Lung (tissue), 12 donors: ENCODE data around the gene FRAT2. TPM values are rescaled to one million over a fixed set of nuclear protein-coding genes. Genes with fewer than 3 reads are reported as not detected.

Experiments used
- ATAC-seq: fragments of 200-7000 bp; cut with Tn5 transposase; one replicate; pipeline ENCODE4 v1.9.1; 2020; ENCODE audit warnings: moderate number of reproducible peaks; ENCODE audit not compliant: insufficient read depth, low FRiP score
- DNase-seq, 3 donors: peaks; one replicate each; pipeline ENCODE4 v3.0.0-alpha.2; 2013 to 2017
- H3K27ac ChIP-seq, 2 donors: one replicate each; pipeline ENCODE4 v1.5.1; 2013; ENCODE audit warnings: mild to moderate bottlenecking in 2 of 2, moderate library complexity in 2 of 2, control low read depth in 1 of 2, inconsistent platforms in 1 of 2, low read depth in 1 of 2, low read length in 1 of 2
- H3K27me3 ChIP-seq, 3 donors: one replicate each; pipeline ENCODE4 v1.5.1; 2013; ENCODE audit warnings: low read length in 2 of 3; ENCODE audit not compliant: control insufficient read depth in 3 of 3, insufficient read depth in 3 of 3
- H3K36me3 ChIP-seq, 4 donors: one replicate each; pipeline ENCODE4 v1.5.1; 2013; ENCODE audit warnings: low read length in 4 of 4, mild to moderate bottlenecking in 1 of 4, moderate library complexity in 1 of 4; ENCODE audit not compliant: control insufficient read depth in 4 of 4, insufficient read depth in 4 of 4
- H3K4me1 ChIP-seq, 5 donors: one replicate each; pipeline ENCODE4 v1.5.1; 2013; ENCODE audit warnings: low read length in 5 of 5, mild to moderate bottlenecking in 2 of 5, moderate library complexity in 1 of 5; ENCODE audit not compliant: control insufficient read depth in 5 of 5, insufficient read depth in 5 of 5
- H3K4me3 ChIP-seq: one replicate; pipeline ENCODE4 v1.5.1; 2013; ENCODE audit warnings: mild to moderate bottlenecking, control low read depth, moderate library complexity
- H3K9ac ChIP-seq, 2 donors: one replicate each; pipeline ENCODE4 v1.5.1; 2013; ENCODE audit warnings: low read length in 2 of 2, control low read depth in 1 of 2; ENCODE audit not compliant: insufficient read depth in 1 of 2
- H3K9me3 ChIP-seq, 4 donors: one replicate each; pipeline ENCODE4 v1.5.1; 2013; ENCODE audit warnings: low read length in 3 of 4, mild to moderate bottlenecking in 1 of 4, moderate library complexity in 1 of 4; ENCODE audit not compliant: control insufficient read depth in 4 of 4, insufficient read depth in 3 of 4
- WGBS, 2 donors: extraction: QIAGEN DNeasy Blood & Tissue Kit; methylation state at CpG; one replicate each; pipeline ENCODE4 v1.1.7; 2013; 5-methylcytosine and 5-hydroxymethylcytosine counted together
- polyA plus RNA-seq, 2 donors: library from polyadenylated mRNA; stranded (reverse); fragments of 200-250 nt; gene quantifications; one replicate each; pipeline ENCODE4 v1.2.1, GENCODE V29; 2013
- total RNA-seq, 2 donors: library from RNA; depleted of rRNA in 1 of 2; stranded (reverse); fragments of >200 nt in 1 of 2; gene quantifications; one replicate each; pipeline ENCODE4 v1.2.1, GENCODE V29; 2014 to 2021
- TF ChIP-seq, protein P1 (sequence below): IDR thresholded peaks from 2 replicates; pipeline ENCODE4 v1.5.1; 2012; ENCODE audit warnings: mild to moderate bottlenecking; ENCODE audit errors: control extremely low read depth, extremely low read depth
- donor health status: control.
- donor health status: control.
- donor health status: Bipolar disorder and iron deficiency.
- donor health status: healthy.
- donor health status: DM: yes; HTN: yes; CAD: no.

FRAT2 gene
- total and polyA plus RNA-seq, 4 donors = 7.0 to 25.9 (median 17.3) TPM

DNA sequence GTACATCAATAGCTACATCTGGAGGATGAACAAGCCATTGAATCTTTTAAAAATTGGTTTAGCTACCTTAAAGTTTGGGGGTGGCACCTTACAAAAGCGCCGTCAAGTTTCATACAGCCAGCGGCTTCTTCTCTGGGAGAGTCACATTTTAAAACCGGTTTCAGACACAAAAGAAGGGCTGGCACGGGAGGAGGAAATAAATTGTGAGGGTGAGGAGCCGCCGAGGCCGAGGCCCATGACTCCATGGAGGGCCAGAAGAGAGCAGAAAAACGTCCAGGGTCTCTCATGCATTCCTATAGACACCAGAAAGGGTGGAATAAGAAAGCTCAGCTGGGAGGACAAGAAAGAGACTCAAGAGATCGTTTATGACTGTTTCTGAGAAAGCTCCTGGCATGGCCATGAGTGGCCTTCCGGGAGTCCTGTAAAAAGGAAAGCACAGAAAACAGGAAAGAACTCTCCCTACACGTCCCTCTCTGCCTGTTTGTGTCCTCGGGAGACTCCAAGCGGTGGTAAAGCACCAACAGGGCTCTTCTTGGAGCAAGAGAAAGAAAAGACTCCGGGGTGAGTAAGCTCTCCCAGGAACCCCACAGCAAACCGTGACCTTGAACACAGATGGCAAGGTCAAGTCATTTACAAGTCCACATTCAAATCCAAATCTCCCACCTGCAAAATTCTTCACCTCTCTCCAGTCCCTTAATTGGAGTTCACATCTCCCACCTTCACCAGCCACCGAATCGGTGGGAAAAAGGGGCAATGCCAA lies 1.8 kb downstream of the FRAT2 start:
- H3K9me3 ChIP-seq = no peaks in the 10 kb centered on the region
- peaks cover 0 to 35% (median 12%) of the 10 kb centered on the region in 5 donors for H3K4me1 ChIP-seq
- peak; percentile 6 for ATAC-seq
- peaks cover 0 to 12% (median 5%) of the 10 kb centered on the region in 3 donors for H3K27me3 ChIP-seq
- peak overlapping the region; percentile 93 for H3K27ac ChIP-seq
- peak overlapping the region; percentile 89 for H3K4me3 ChIP-seq
- TF ChIP-seq, protein P1, sequence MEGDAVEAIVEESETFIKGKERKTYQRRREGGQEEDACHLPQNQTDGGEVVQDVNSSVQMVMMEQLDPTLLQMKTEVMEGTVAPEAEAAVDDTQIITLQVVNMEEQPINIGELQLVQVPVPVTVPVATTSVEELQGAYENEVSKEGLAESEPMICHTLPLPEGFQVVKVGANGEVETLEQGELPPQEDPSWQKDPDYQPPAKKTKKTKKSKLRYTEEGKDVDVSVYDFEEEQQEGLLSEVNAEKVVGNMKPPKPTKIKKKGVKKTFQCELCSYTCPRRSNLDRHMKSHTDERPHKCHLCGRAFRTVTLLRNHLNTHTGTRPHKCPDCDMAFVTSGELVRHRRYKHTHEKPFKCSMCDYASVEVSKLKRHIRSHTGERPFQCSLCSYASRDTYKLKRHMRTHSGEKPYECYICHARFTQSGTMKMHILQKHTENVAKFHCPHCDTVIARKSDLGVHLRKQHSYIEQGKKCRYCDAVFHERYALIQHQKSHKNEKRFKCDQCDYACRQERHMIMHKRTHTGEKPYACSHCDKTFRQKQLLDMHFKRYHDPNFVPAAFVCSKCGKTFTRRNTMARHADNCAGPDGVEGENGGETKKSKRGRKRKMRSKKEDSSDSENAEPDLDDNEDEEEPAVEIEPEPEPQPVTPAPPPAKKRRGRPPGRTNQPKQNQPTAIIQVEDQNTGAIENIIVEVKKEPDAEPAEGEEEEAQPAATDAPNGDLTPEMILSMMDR = no peak
- H3K9ac ChIP-seq = peak overlapping the region; percentile 43 to 44
- DNase-seq = peak; percentile 69 to 89 (median 89)
- peaks cover 0 to 7% (median 0%) of the 10 kb centered on the region in 4 donors for H3K36me3 ChIP-seq
- 11 to 21% methylated on average over 18 of the region's 18 CpGs for WGBS, 2 donors

DNA sequence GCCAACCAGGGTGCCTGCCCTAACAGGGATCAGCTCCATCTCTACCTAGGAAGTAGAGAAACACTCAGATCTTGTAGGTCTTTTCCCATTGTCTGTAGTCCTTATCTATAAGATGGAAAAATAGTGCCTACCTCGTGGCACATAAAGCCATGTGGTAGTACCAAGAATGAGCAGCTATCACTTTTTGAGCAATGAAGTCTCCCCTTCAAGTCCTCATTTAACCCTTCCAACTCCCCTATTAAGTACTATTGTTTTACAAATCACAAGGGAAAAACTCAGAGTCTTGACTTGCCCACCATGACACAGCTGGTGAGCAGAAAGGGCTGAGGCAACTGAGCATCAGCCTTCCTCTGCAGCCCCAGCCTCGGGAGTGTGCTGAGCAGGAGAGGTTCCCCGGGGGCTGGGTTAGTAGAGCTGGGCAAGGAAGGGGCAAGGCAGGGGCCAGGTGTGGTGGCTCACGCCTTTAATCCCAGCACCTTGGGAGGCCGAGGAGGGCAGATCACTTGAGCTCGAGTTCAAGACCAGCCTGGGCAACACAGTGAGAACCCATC lies 3.3 kb downstream of the FRAT2 start:
- Histone ChIP-seq H3K9me3 (no peaks in the 10 kb centered on the region), H3K9ac (no peak overlapping the region), H3K4me3 (no peak overlapping the region), H3K27me3 (peaks cover 0 to 4% (median 4%) of the 10 kb centered on the region in 3 donors), H3K4me1 (peaks cover 0 to 33% (median 14%) of the 10 kb centered on the region in 5 donors), H3K27ac (no peak overlapping the region), H3K36me3 (peaks cover 0 to 7% (median 0%) of the 10 kb centered on the region in 4 donors)
- DNase-seq (no peak), ATAC-seq (no peak)
- TF ChIP-seq, protein P1 = no peak
- WGBS, 2 donors = 65 to 70% methylated on average over 6 of the region's 6 CpGs

DNA sequence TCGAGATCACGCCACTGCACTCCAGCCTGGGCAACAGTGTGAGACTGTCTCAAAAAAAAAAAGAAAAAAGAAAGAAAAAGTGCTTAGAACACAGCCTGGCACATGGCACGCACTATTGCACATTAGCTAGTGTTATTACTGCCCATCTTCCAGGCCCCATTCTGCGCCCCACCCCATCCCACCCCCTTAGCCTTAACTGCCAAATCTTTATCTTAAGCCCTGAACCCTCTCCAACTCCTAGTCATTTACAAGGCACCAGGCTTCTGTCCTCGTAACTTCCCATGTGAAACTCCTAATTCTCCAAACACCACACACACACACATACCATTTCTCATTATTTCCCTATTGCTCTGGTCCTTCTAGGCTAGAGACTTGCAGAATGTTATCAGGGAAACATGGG lies 4.8 kb downstream of the FRAT2 start:
- DNase-seq (peak in 1 of 3 donors; percentile 23), ATAC-seq (no peak)
- Histone ChIP-seq H3K9ac (no peak overlapping the region), H3K9me3 (no peaks in the 10 kb centered on the region), H3K4me1 (peaks cover 0 to 33% (median 12%) of the 10 kb centered on the region in 5 donors), H3K36me3 (peaks cover 0 to 7% (median 0%) of the 10 kb centered on the region in 4 donors), H3K27me3 (no peaks in the 10 kb centered on the region), H3K4me3 (no peak overlapping the region), H3K27ac (no peak overlapping the region)
- WGBS, 2 donors = 91 to 92% methylated on average over 5 of the region's 5 CpGs
- TF ChIP-seq, protein P1 = no peak
